Measurements from ENCODE around the gene ZNF425.

- TF ChIP-seq RARB (CRISPR knock-in tag; IDR thresholded peaks at IDR 0.05) (no peak), GLIS3 (CRISPR knock-in tag; IDR thresholded peaks at IDR 0.05) (no peak), ZFP30 (CRISPR knock-in tag; IDR thresholded peaks at IDR 0.05) (no peak), TCF4 (CRISPR knock-in tag; IDR thresholded peaks at IDR 0.05; ENCODE audit: borderline replicate concordance) (no peak), CREB5 (CRISPR knock-in tag; IDR thresholded peaks at IDR 0.05; ENCODE audit: low read depth) (no peak), SNAI2 (CRISPR knock-in tag; IDR thresholded peaks at IDR 0.05) (no peak), CSDC2 (CRISPR knock-in tag; IDR thresholded peaks at IDR 0.05) (no peak), PATZ1 (CRISPR knock-in tag; IDR thresholded peaks at IDR 0.05; ENCODE audit: borderline replicate concordance) (no peak), ARNTL (CRISPR knock-in tag; IDR thresholded peaks at IDR 0.05; ENCODE audit: borderline replicate concordance, low read depth) (no peak), ZNF565 (CRISPR knock-in tag; conservative IDR thresholded peaks at IDR 0.05; ENCODE audit: low read depth) (no peak), ZC3H10 (CRISPR knock-in tag; IDR thresholded peaks at IDR 0.05) (no peak), ZNF8 (CRISPR knock-in tag; IDR thresholded peaks at IDR 0.05) (no peak)
These were observed 44.2 kb downstream of the ZNF425 start for GRCh38 chr7:149081914-149082313.

Measured in SK-N-SH treated with all-trans-retinoic acid at 6 μM for 48 hours (cell line).